Measurements from ENCODE around the gene NEK1. TPM values are rescaled to one million over a fixed set of nuclear protein-coding genes. Genes with fewer than 3 reads are reported as not detected.

Gene NEK1
- total RNA-seq, 1 donor from 2014 or later: 9.1 TPM

GRCh38 chr4:169379688-169380087 lies 232.7 kb downstream of the NEK1 start:
- H3K4me1 Mint-ChIP-seq (ENCODE audit: low read depth): no peaks in the 10 kb centered on the region
- no peak overlapping the region for H3K4me3 Mint-ChIP-seq
- H3K9me3 Mint-ChIP-seq: peaks cover 25% of the 10 kb centered on the region
- intact Hi-C loops (cut with micrococcal nuclease): no loop called here
- no peak for DNase-seq (ENCODE audit: low spot score)
- H3K36me3 Mint-ChIP-seq (ENCODE audit: low read depth): peaks cover 1% of the 10 kb centered on the region
- no peak overlapping the region for H3K27ac Mint-ChIP-seq
- H3K27me3 Mint-ChIP-seq (ENCODE audit: insufficient read depth): no peaks in the 10 kb centered on the region

- peaks cover 1% of the 10 kb centered on the region for H3K36me3 Mint-ChIP-seq (ENCODE audit: low read depth)
- peaks cover 25% of the 10 kb centered on the region for H3K9me3 Mint-ChIP-seq
- H3K27ac Mint-ChIP-seq: no peak overlapping the region
- intact Hi-C loops (cut with micrococcal nuclease): no loop called here
- no peak overlapping the region for H3K4me3 Mint-ChIP-seq
- no peaks in the 10 kb centered on the region for H3K27me3 Mint-ChIP-seq (ENCODE audit: insufficient read depth)
- H3K4me1 Mint-ChIP-seq (ENCODE audit: low read depth): no peaks in the 10 kb centered on the region
- no peak for DNase-seq (ENCODE audit: low spot score)
Observed at GRCh38 chr4:169377367-169377766, 235.0 kb downstream of the NEK1 start.

DNA sequence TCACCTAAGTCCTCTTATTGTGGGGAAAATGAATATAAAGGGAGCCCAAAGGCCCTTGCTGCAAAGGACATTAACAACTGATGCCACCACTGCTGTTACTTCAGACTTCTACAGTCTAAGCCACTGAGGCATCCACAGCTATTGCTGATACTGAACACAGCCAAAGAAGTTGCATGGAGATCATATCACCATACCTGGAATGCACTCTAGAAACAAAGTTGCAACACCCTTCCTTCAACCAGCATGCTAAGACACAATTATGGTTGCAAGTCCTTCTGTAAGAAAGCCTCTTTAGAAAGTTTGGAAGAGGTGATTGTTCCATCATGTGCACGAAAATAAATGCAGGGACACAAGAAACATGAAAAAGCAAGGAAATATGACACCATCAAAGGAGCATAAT lies 236.0 kb downstream of the NEK1 start:
- peaks cover 21% of the 10 kb centered on the region for H3K9me3 Mint-ChIP-seq
- peaks cover 1% of the 10 kb centered on the region for H3K36me3 Mint-ChIP-seq (ENCODE audit: low read depth)
- no peaks in the 10 kb centered on the region for H3K4me1 Mint-ChIP-seq (ENCODE audit: low read depth)
- H3K27ac Mint-ChIP-seq: no peak overlapping the region
- no peak overlapping the region for H3K4me3 Mint-ChIP-seq
- no peaks in the 10 kb centered on the region for H3K27me3 Mint-ChIP-seq (ENCODE audit: insufficient read depth)
- intact Hi-C loops (cut with micrococcal nuclease): no loop called here
- DNase-seq (ENCODE audit: low spot score): no peak

- no peak for DNase-seq (ENCODE audit: low spot score)
- H3K4me3 Mint-ChIP-seq: no peak overlapping the region
- no peaks in the 10 kb centered on the region for H3K4me1 Mint-ChIP-seq (ENCODE audit: low read depth)
- intact Hi-C loops (cut with micrococcal nuclease): no loop called here
- no peak overlapping the region for H3K27ac Mint-ChIP-seq
- no peaks in the 10 kb centered on the region for H3K27me3 Mint-ChIP-seq (ENCODE audit: insufficient read depth)
- peaks cover 18% of the 10 kb centered on the region for H3K9me3 Mint-ChIP-seq
- peaks cover 1% of the 10 kb centered on the region for H3K36me3 Mint-ChIP-seq (ENCODE audit: low read depth)
Observed at GRCh38 chr4:169372791-169373190, 239.6 kb downstream of the NEK1 start.

DNA sequence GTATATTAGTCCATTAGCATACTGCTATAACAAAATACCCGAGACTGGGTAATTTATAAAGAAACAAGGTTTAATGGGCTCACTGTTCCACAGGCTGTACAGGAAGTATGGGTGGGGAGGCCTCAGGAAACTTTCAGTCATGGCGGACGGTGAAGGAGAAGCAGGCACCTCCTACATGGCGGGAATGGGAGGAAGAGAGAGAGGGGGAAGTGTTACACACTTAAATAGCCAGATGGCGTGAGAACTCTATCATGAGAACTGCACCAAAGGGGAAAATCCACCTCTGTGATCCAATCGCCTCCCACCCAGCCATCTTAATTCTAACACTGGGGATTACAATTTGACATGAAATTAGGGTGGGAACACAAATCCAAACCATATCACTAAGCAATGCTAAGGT lies 242.7 kb downstream of the NEK1 start:
- Mint-ChIP-seq H3K4me3 (no peak overlapping the region), H3K27ac (no peak overlapping the region), H3K9me3 (no peaks in the 10 kb centered on the region), H3K36me3 (ENCODE audit: low read depth) (no peaks in the 10 kb centered on the region), H3K4me1 (ENCODE audit: low read depth) (no peaks in the 10 kb centered on the region), H3K27me3 (ENCODE audit: insufficient read depth) (no peaks in the 10 kb centered on the region)
- intact Hi-C loops (cut with micrococcal nuclease): loop anchor here (1.0 kb wide), 1 partner anchor 115 kb away; no protein-coding TSS in a partner anchor
- no peak for DNase-seq (ENCODE audit: low spot score)

DNA sequence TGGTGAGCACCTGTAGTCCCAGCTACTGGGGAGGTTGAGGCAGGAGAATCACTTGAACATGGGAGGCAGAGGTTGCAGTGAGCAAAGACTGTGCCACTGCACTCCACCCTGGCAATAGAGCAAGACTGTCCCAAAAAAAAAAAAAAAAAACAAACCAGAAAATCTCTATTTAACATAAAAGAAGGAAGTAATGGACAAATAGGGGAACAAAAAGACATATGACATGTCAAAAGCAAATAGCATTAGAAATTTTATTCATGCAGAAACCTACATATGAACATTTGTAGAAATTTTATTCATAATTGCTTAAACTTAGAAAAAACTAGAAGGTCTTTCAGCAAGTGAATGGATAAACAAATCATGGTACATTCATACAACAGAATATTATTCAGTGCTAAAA lies 244.6 kb downstream of the NEK1 start:
- peaks cover under 1% of the 10 kb centered on the region for H3K27me3 Mint-ChIP-seq (ENCODE audit: insufficient read depth)
- no peaks in the 10 kb centered on the region for H3K9me3 Mint-ChIP-seq
- intact Hi-C loops (cut with micrococcal nuclease): no loop called here
- no peak for DNase-seq (ENCODE audit: low spot score)
- H3K4me3 Mint-ChIP-seq: no peak overlapping the region
- H3K27ac Mint-ChIP-seq: no peak overlapping the region
- no peaks in the 10 kb centered on the region for H3K4me1 Mint-ChIP-seq (ENCODE audit: low read depth)
- no peaks in the 10 kb centered on the region for H3K36me3 Mint-ChIP-seq (ENCODE audit: low read depth)

GRCh38 chr4:169366821-169367220 lies 245.6 kb downstream of the NEK1 start:
- H3K9me3 Mint-ChIP-seq: no peaks in the 10 kb centered on the region

GRCh38 chr4:169362607-169363006 lies 249.8 kb downstream of the NEK1 start:
- H3K27me3 Mint-ChIP-seq (ENCODE audit: insufficient read depth): peaks cover 4% of the 10 kb centered on the region
- H3K9me3 Mint-ChIP-seq: no peaks in the 10 kb centered on the region
- no peaks in the 10 kb centered on the region for H3K4me1 Mint-ChIP-seq (ENCODE audit: low read depth)

More at GRCh38 chr4:169366821-169367220, 245.6 kb downstream of the NEK1 start:
- intact Hi-C loops (cut with micrococcal nuclease): no loop called here
- Mint-ChIP-seq H3K4me3 (no peak overlapping the region), H3K27ac (no peak overlapping the region), H3K36me3 (ENCODE audit: low read depth) (no peaks in the 10 kb centered on the region), H3K27me3 (ENCODE audit: insufficient read depth) (peaks cover 3% of the 10 kb centered on the region), H3K4me1 (ENCODE audit: low read depth) (no peaks in the 10 kb centered on the region)
- no peak for DNase-seq (ENCODE audit: low spot score)

GRCh38 chr4:169361756-169362155 lies 250.6 kb downstream of the NEK1 start:
- intact Hi-C loops (cut with micrococcal nuclease): no loop called here
- Mint-ChIP-seq H3K27ac (no peak overlapping the region), H3K9me3 (no peaks in the 10 kb centered on the region), H3K27me3 (ENCODE audit: insufficient read depth) (peaks cover 4% of the 10 kb centered on the region), H3K4me3 (no peak overlapping the region), H3K4me1 (ENCODE audit: low read depth) (no peaks in the 10 kb centered on the region), H3K36me3 (ENCODE audit: low read depth) (no peaks in the 10 kb centered on the region)
- no peak for DNase-seq (ENCODE audit: low spot score)

More at GRCh38 chr4:169362607-169363006, 249.8 kb downstream of the NEK1 start:
- Mint-ChIP-seq H3K36me3 (ENCODE audit: low read depth) (no peaks in the 10 kb centered on the region), H3K27ac (no peak overlapping the region), H3K4me3 (no peak overlapping the region)
- DNase-seq (ENCODE audit: low spot score): no peak
- intact Hi-C loops (cut with micrococcal nuclease): no loop called here

DNA sequence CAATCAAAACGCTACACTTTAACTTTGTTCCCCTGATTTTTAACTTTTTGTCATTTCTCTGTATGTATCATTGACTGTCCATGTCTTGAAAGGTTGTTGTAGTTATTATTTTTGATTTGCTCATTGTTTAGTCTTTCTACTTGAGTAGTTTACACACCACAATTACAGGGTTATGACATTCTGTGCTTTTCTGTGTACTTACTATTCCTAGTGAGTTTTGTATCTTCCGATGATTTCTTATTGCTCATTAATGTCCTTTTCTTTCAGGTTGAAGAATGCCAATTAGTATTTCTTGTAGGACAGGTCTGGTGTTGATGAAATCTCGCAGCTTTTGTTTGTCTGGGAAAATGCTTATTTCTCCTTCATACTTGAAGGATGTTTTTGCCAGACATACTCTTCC lies 252.4 kb downstream of the NEK1 start:
- H3K4me3 Mint-ChIP-seq: no peak overlapping the region
- intact Hi-C loops (cut with micrococcal nuclease): no loop called here
- H3K4me1 Mint-ChIP-seq (ENCODE audit: low read depth): no peaks in the 10 kb centered on the region
- peaks cover 4% of the 10 kb centered on the region for H3K27me3 Mint-ChIP-seq (ENCODE audit: insufficient read depth)
- DNase-seq (ENCODE audit: low spot score): no peak
- H3K36me3 Mint-ChIP-seq (ENCODE audit: low read depth): no peaks in the 10 kb centered on the region
- H3K9me3 Mint-ChIP-seq: no peaks in the 10 kb centered on the region
- H3K27ac Mint-ChIP-seq: no peak overlapping the region

DNA sequence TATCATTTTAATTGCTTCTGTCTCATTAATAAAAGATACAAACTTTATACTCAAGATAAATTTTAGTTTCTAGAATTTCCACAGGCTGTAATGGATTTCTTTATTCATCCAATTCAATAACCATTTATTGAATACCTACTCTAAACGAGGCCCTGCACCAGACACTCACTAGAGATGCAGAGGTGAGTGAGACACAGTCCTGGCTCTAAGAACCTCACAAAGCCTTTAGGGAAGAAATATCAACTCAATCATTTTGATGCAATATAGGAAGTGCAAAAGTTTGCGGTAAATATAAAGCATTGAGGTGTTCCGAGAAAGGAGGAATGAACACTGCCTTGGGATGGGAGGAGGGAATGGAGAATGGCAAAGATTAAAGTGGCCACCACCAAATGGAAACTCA lies 260.0 kb downstream of the NEK1 start:
- intact Hi-C loops (cut with micrococcal nuclease): no loop called here
- H3K4me1 Mint-ChIP-seq (ENCODE audit: low read depth): no peaks in the 10 kb centered on the region

DNA sequence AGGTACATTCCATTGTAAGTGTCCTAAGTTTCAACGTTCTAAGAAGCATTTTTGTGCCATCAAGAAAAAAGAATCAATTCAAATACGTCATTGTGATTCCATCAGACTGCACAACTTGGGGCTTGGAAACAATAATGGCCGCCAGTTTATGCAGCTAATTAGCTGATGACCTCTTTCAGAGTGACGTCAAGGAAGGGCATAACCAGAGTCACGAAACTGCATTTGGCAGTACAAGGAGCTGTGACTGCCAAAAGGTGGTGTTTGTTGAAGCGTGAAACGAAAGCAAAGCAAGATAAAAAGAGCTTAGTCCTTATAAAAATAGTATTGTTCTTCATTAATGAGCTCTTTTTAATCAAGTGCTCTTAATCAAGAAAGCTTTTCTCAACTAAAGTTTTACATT lies 260.5 kb downstream of the NEK1 start:
- DNase-seq (ENCODE audit: low spot score): no peak
- H3K36me3 Mint-ChIP-seq (ENCODE audit: low read depth): no peaks in the 10 kb centered on the region
- no peaks in the 10 kb centered on the region for H3K4me1 Mint-ChIP-seq (ENCODE audit: low read depth)
- intact Hi-C loops (cut with micrococcal nuclease): no loop called here
- H3K9me3 Mint-ChIP-seq: no peaks in the 10 kb centered on the region
- no peaks in the 10 kb centered on the region for H3K27me3 Mint-ChIP-seq (ENCODE audit: insufficient read depth)
- no peak overlapping the region for H3K27ac Mint-ChIP-seq
- no peak overlapping the region for H3K4me3 Mint-ChIP-seq

More for the DNA sequence above, 260.0 kb downstream of the NEK1 start:
- H3K27me3 Mint-ChIP-seq (ENCODE audit: insufficient read depth): no peaks in the 10 kb centered on the region
- H3K36me3 Mint-ChIP-seq (ENCODE audit: low read depth): no peaks in the 10 kb centered on the region
- H3K9me3 Mint-ChIP-seq: no peaks in the 10 kb centered on the region
- H3K4me3 Mint-ChIP-seq: no peak overlapping the region
- DNase-seq (ENCODE audit: low spot score): no peak
- no peak overlapping the region for H3K27ac Mint-ChIP-seq

DNA sequence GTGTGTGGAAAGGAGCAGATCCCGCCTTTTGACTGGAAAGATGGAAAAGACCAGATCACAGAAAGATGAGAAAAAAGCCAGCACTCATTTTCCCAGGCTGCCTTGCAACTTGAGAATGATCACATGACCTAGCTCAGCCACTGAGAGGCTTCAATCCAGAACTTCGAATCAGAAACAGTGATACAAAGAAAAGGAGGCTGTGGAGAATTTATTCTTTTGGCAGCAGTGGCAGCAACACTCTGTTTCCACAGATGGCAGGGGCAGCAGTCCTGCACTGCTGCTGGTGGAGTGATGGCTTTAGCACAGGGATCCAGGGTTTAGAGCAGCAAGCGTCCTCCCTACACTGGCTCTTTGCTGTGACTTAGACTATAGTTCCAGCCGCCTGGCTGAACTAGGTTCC lies 263.8 kb downstream of the NEK1 start:
- H3K27me3 Mint-ChIP-seq (ENCODE audit: insufficient read depth): no peaks in the 10 kb centered on the region
- intact Hi-C loops (cut with micrococcal nuclease): no loop called here
- H3K27ac Mint-ChIP-seq: no peak overlapping the region
- H3K9me3 Mint-ChIP-seq: no peaks in the 10 kb centered on the region
- no peaks in the 10 kb centered on the region for H3K4me1 Mint-ChIP-seq (ENCODE audit: low read depth)
- H3K4me3 Mint-ChIP-seq: no peak overlapping the region
- no peaks in the 10 kb centered on the region for H3K36me3 Mint-ChIP-seq (ENCODE audit: low read depth)
- DNase-seq (ENCODE audit: low spot score): no peak

DNA sequence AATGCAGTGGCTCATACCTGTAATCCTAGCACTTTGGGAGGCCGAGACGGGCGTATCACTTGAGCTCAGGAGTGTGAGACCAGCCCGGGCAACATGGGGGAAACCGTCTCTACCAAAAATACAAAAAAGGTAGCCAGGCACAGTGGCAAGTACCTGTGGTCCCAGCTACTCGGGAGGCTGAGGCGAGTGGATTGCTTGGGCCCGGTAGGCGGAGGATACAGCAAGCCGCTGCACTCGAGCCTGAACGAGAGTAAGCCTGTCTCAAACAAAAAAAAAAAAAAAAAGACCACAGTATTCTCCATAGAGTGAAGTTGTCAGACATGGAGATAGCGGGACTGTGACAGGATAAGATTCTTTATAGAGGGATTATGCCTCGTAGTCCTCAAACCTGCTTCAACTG lies 265.5 kb downstream of the NEK1 start:
- H3K4me1 Mint-ChIP-seq (ENCODE audit: low read depth): no peaks in the 10 kb centered on the region
- intact Hi-C loops (cut with micrococcal nuclease): no loop called here
- no peaks in the 10 kb centered on the region for H3K36me3 Mint-ChIP-seq (ENCODE audit: low read depth)
- no peak for DNase-seq (ENCODE audit: low spot score)
- H3K27me3 Mint-ChIP-seq (ENCODE audit: insufficient read depth): no peaks in the 10 kb centered on the region
- H3K4me3 Mint-ChIP-seq: no peak overlapping the region
- H3K27ac Mint-ChIP-seq: no peak overlapping the region
- H3K9me3 Mint-ChIP-seq: no peaks in the 10 kb centered on the region

Measured in activated T-helper 1 cell treated with anti-CD3 and anti-CD28 coated beads, Interleukin-12 subunit alpha, Interleukin-12 subunit beta, Interleukin-2, Interleukin-4 antibody, amounts not matched to agents 30 ng/mL and 10 ng/mL and 1 ng/mL, durations not matched to agents 14 hours and 24 hours and 36 hours (primary cell).